Prostate gland (tissue), 2 donors: ENCODE results near the gene RBP5.

Experiments
- CTCF ChIP-seq, 4 experiments: fragments of 200-600 bp in 2 of 4; fragments of 450-650 bp in 2 of 4; sonication (generic) in 2 of 4; IDR thresholded peaks; 1 replicate in 3 of 4; 2 replicates in 1 of 4; pipeline ENCODE4 v1.5.1; 2016 to 2019; ENCODE audit warnings: antibody characterized with exemption in 4 of 4, mild to moderate bottlenecking in 2 of 4, moderate library complexity in 2 of 4
- POLR2A ChIP-seq: fragments of 450-650 bp; IDR thresholded peaks from one replicate; pipeline ENCODE4 v1.6.1; 2016; ENCODE audit warnings: antibody characterized with exemption, mild to moderate bottlenecking

GRCh38 chr12:7076493-7076892 lies 52.2 kb downstream of the RBP5 start:
- TF ChIP-seq POLR2A (no peak), CTCF (IDR thresholded peaks at IDR 0.05) (no peak)
